CD4-positive, alpha-beta T cell treated with Interleukin-17A for 1 hour (primary cell): ENCODE results near the gene MRO.
A peak's percentile ranks its signal among the peaks of the same experiment; 100 is the strongest.
"Not testable (repeated sequence)": the region's sequence is repeated elsewhere in the genome, so short reads cannot be mapped to it uniquely, and the experiment has no call there.

Experiments
- DNase-seq: peaks from one replicate; pipeline ENCODE4 v3.0.0-alpha.2; 2020

The MRO gene

GRCh38 chr18:50833496-50833895 is 13.7 kb upstream of the MRO start:
- DNase-seq = not testable (repeated sequence)

GRCh38 chr18:50832754-50833153 is 12.9 kb upstream of the MRO start:
- no peak for DNase-seq

GRCh38 chr18:50830544-50830943 is 10.7 kb upstream of the MRO start:
- no peak for DNase-seq

- DNase-seq = no peak
Measured at GRCh38 chr18:50829644-50830043, 9.8 kb upstream of the MRO start.

- DNase-seq = no peak
Measured at GRCh38 chr18:50826027-50826426, 6.2 kb upstream of the MRO start.

GRCh38 chr18:50825621-50826020 is 5.8 kb upstream of the MRO start:
- DNase-seq = no peak

- DNase-seq = no peak
Measured at GRCh38 chr18:50822756-50823155, 2.9 kb upstream of the MRO start.

GRCh38 chr18:50820901-50821520 is 1.2 kb upstream of the MRO start:
- DNase-seq = no peak

- no peak for DNase-seq
Measured at GRCh38 chr18:50819027-50819727, 639 bp downstream of the MRO start.

GRCh38 chr18:50816419-50817166 is 3.2 kb downstream of the MRO start:
- no peak for DNase-seq

- DNase-seq = no peak
Measured at GRCh38 chr18:50814395-50814794, 5.4 kb downstream of the MRO start.

GRCh38 chr18:50813353-50813752 is 6.5 kb downstream of the MRO start:
- no peak for DNase-seq

- no peak for DNase-seq
Measured at GRCh38 chr18:50812834-50813233, 7.0 kb downstream of the MRO start.

- DNase-seq = no peak
Measured at GRCh38 chr18:50807176-50807575, 12.6 kb downstream of the MRO start.

- peak; percentile 1 for DNase-seq
Measured at GRCh38 chr18:50806208-50806616, 13.6 kb downstream of the MRO start.

GRCh38 chr18:50805732-50806131 is 14.1 kb downstream of the MRO start:
- no peak for DNase-seq

- DNase-seq = no peak
Measured at GRCh38 chr18:50803592-50803991, 16.2 kb downstream of the MRO start.

GRCh38 chr18:50802141-50802540 is 17.7 kb downstream of the MRO start:
- no peak for DNase-seq

GRCh38 chr18:50797142-50797541 is 22.7 kb downstream of the MRO start:
- DNase-seq = no peak

GRCh38 chr18:50796495-50796894 is 23.3 kb downstream of the MRO start:
- no peak for DNase-seq

GRCh38 chr18:50793641-50794565 is 25.9 kb downstream of the MRO start:
- no peak for DNase-seq

- no peak for DNase-seq
Measured at GRCh38 chr18:50792885-50793284, 26.9 kb downstream of the MRO start.
